T-helper 1 cell treated with Interleukin-12 subunit alpha and Interleukin-12 subunit beta and Interleukin-4 antibody, amounts not matched to agents 30 ng/mL and 1 ng/mL, for 36 hours (primary cell): ENCODE results near the gene NPIPA8. TPM values are rescaled to one million over a fixed set of nuclear protein-coding genes. Genes with fewer than 3 reads are reported as not detected.
"Not testable (repeated sequence)": the region's sequence is repeated elsewhere in the genome, so short reads cannot be mapped to it uniquely, and the experiment has no call there.

ENCODE experiments used
- intact Hi-C: fragments of 100-400 bp; cut with micrococcal nuclease; formaldehyde crosslinking; loops from one replicate; pipeline ENCODE4 v1.15.1; 2024
- total RNA-seq: library from RNA; stranded (reverse); gene quantifications from 2 replicates; pipeline ENCODE4 v1.2.3, GENCODE V29; 2022

The NPIPA8 gene
- total RNA-seq, 1 donor from 2014 or later, result 1.0 TPM

DNA sequence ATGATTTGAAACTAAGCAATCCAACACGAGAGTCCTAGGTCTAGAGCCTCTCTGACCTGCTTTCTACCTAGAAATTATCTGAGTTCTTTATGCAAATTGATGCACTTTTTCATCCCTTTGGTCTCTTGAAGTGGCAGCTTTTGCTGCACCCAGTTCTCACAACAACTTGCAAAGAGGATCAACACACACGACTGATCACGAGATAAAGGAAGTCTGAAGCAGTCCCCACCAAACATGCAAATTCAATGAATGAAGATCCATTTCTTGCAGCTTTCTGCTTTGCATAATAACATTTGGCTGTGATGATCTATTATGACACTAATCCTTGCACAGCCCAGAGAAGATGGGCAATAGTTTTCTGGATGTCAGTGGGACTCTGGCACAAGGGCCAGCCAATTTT lies 56.2 kb downstream of the NPIPA8 start:
- intact Hi-C loops, result not testable (repeated sequence)

DNA sequence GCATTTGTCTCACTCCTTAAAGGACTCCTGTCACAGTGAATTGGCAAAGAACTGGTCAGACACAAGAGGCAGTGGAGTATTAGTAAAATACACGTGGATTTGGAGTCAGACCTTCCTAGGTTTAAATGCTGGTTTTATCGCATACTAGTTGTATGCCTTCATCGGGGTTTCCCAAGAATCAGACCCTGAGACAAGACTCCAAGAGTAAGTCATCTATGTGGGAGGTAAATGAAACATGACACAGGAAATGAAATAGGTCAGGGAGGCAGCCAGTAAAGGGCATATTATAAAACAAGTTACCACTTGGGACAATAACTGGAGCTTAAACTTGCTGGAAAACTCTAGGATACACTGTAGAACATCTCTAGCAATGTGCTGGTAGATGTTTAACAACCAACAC lies 59.8 kb downstream of the NPIPA8 start:
- intact Hi-C loops, result not testable (repeated sequence)

DNA sequence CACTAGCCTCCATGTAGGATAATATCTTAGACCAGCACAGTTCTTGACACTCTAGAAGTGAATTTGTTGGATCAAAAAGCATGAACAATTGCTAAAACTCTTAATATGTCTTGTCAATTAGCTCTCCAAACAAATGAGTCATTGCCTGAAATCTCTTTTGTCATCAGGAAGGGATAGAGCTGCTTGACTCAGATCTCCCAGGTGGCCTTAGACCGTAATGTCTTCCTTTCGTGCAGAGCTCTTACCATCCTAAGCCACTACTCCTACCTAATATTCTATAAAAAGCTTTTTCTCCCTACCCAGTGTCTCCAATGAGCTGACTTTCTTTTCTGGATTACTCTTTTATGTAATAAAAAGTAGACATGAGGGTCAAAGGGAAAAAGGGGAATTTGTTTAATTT lies 66.4 kb downstream of the NPIPA8 start:
- intact Hi-C loops, result not testable (repeated sequence)

Other genes starting within 250 kb of the NPIPA8 start
- 114 and 126 TPM in 2 replicates for gene NOMO2, start 225.4 kb upstream of the NPIPA8 start, total RNA-seq